GM23338 (cell line): ENCODE measurements around the gene ALPG. TPM values are rescaled to one million over a fixed set of nuclear protein-coding genes. Genes with fewer than 3 reads are reported as not detected.
A peak's percentile ranks its signal among the peaks of the same experiment; 100 is the strongest.

Source experiments
- ATAC-seq: fragments of 200-7000 bp; cut with Tn5 transposase; 3 replicates; pipeline ENCODE4 v1.9.1; 2020
- DNase-seq: peaks from one replicate; pipeline ENCODE4 v3.0.0-alpha.2; 2015; ENCODE audit warnings: low spot score
- H2AFZ ChIP-seq: fragments of 200-600 bp; sonication (generic); 2 replicates; pipeline ENCODE4 v1.8.0; 2016; ENCODE audit warnings: antibody characterized with exemption, mild to moderate bottlenecking, moderate library complexity
- H3F3A ChIP-seq: fragments of 200-600 bp; sonication (generic); replicated peaks from 2 replicates; pipeline ENCODE4 v1.8.0; 2017; ENCODE audit warnings: antibody characterized with exemption, mixed run types, low read depth
- H3K27ac ChIP-seq: fragments of 200-600 bp; sonication (generic); 2 replicates; pipeline ENCODE4 v1.6.1; 2016; ENCODE audit warnings: low read depth
- H3K27me3 ChIP-seq: fragments of 200-600 bp; sonication (generic); 2 replicates; pipeline ENCODE4 v1.8.0; 2016; ENCODE audit warnings: mild to moderate bottlenecking, mixed run types, moderate library complexity; ENCODE audit not compliant: insufficient read depth
- H3K36me3 ChIP-seq: fragments of 200-600 bp; sonication (generic); 2 replicates; pipeline ENCODE4 v1.8.0; 2016; ENCODE audit warnings: mild to moderate bottlenecking; ENCODE audit not compliant: insufficient read depth
- H3K4me1 ChIP-seq: fragments of 200-600 bp; sonication (generic); 2 replicates; pipeline ENCODE4 v1.8.0; 2016; ENCODE audit warnings: mild to moderate bottlenecking, moderate library complexity; ENCODE audit not compliant: insufficient read depth
- H3K4me2 ChIP-seq: fragments of 200-600 bp; sonication (generic); 2 replicates; pipeline ENCODE4 v1.7.1; 2017; ENCODE audit warnings: mixed run types
- H3K4me3 ChIP-seq: fragments of 200-600 bp; sonication (generic); 2 replicates; pipeline ENCODE4 v1.6.1; 2016; ENCODE audit warnings: mixed run types
- H3K79me2 ChIP-seq: fragments of 200-600 bp; sonication (generic); replicated peaks from 2 replicates; pipeline ENCODE4 v1.8.0; 2017; ENCODE audit warnings: mild to moderate bottlenecking; ENCODE audit not compliant: insufficient read depth
- H3K9me2 ChIP-seq: fragments of 200-600 bp; sonication (generic); 2 replicates; pipeline ENCODE4 v1.8.0; 2017; ENCODE audit not compliant: insufficient read depth
- H4K20me1 ChIP-seq: fragments of 200-600 bp; sonication (generic); replicated peaks from 2 replicates; pipeline ENCODE4 v1.8.0; 2017; ENCODE audit warnings: mild to moderate bottlenecking; ENCODE audit not compliant: insufficient read depth
- H3K27ac Mint-ChIP-seq: 2 replicates; pipeline ENCODE4 v1.8.0; 2020; ENCODE audit warnings: inconsistent platforms, mild to moderate bottlenecking, moderate library complexity, mixed read lengths
- H3K27me3 Mint-ChIP-seq: 3 replicates; pipeline ENCODE4 v1.8.0; 2022; ENCODE audit warnings: low read depth, mild to moderate bottlenecking, moderate library complexity, mixed read lengths, inconsistent platforms; ENCODE audit not compliant: insufficient read depth, poor library complexity
- H3K36me3 Mint-ChIP-seq: 3 replicates; pipeline ENCODE4 v1.8.0; 2021; ENCODE audit warnings: low read depth, mild to moderate bottlenecking, inconsistent platforms, moderate library complexity, mixed read lengths
- H3K4me1 Mint-ChIP-seq: 3 replicates; pipeline ENCODE4 v1.8.0; 2020; ENCODE audit warnings: mild to moderate bottlenecking, inconsistent platforms, mixed read lengths
- H3K4me3 Mint-ChIP-seq: 3 replicates; pipeline ENCODE4 v1.8.0; 2021; ENCODE audit warnings: moderate library complexity, mild to moderate bottlenecking, inconsistent platforms, mixed read lengths
- H3K9me3 Mint-ChIP-seq: 3 replicates; pipeline ENCODE4 v1.8.0; 2020; ENCODE audit warnings: moderate library complexity, mild to moderate bottlenecking, inconsistent platforms, mixed read lengths
- EZH2 ChIP-seq: fragments of 200-600 bp; sonication (generic); IDR thresholded peaks from one replicate; pipeline ENCODE4 v1.8.0; 2017; ENCODE audit warnings: antibody characterized with exemption, mild to moderate bottlenecking, low read depth; ENCODE audit not compliant: unreplicated experiment
- ZNF114 ChIP-seq: fragments of 250-450 bp; sonication (Bioruptor Pico); IDR thresholded peaks from 2 replicates; pipeline ENCODE4 v1.5.0; 2020; ENCODE audit warnings: mild to moderate bottlenecking, moderate library complexity
- ZNF462 ChIP-seq: fragments of 250-450 bp; sonication (Bioruptor Pico); IDR thresholded peaks from 2 replicates; pipeline ENCODE4 v1.5.0; 2020; ENCODE audit warnings: mild to moderate bottlenecking, moderate library complexity
- polyA plus RNA-seq: library from polyadenylated mRNA; unstranded; fragments of >200 nt; fragmentation: Nextera tagmentation; extraction: Ambion mirVana; gene quantifications from 2 replicates; pipeline ENCODE4 v1.2.1, GENCODE V29; 2016
- total RNA-seq: library from RNA; depleted of rRNA; stranded (reverse); fragments of >200 nt; shearing (Covaris generic); gene quantifications from 2 replicates; pipeline ENCODE4 v1.2.3, GENCODE V29; 2014

ALPG gene
- total and polyA plus RNA-seq, 2 experiments from 2014 or later = 0.89 to 2.5 TPM

- TF ChIP-seq ZNF462 (no peak), EZH2 (no peak)
Measured at GRCh38 chr2:232420463-232421188, 14.0 kb downstream of the ALPG start (continued).

- Mint-ChIP-seq H3K27me3 (peaks cover 62% of the 10 kb centered on the region), H3K4me3 (peak overlapping the region; percentile 83; the same call in 2 of the 3 replicates), H3K9me3 (peaks cover 16% of the 10 kb centered on the region), H3K27ac (no peak overlapping the region), H3K36me3 (peaks cover 25% of the 10 kb centered on the region), H3K4me1 (peaks cover 47% of the 10 kb centered on the region)
- H3K9me2 ChIP-seq = no peaks in the 10 kb centered on the region
- TF ChIP-seq ZNF114 (CRISPR knock-in tag) = no peak
- H2AFZ ChIP-seq = no peak overlapping the region
- peak; percentile 75 for DNase-seq
- peaks cover 43% of the 10 kb centered on the region for H3K4me1 ChIP-seq
- peaks cover 19% of the 10 kb centered on the region; the same call in 1 of the 2 replicates for H3K79me2 ChIP-seq
- ATAC-seq = peak; percentile 17
- H3K27ac ChIP-seq = no peak overlapping the region
- peak overlapping the region; percentile 96 for H3K4me2 ChIP-seq
- H3K36me3 ChIP-seq = no peaks in the 10 kb centered on the region
- H3K4me3 ChIP-seq = peak overlapping the region; percentile 91
- peaks cover 44% of the 10 kb centered on the region for H3K27me3 ChIP-seq
- no peaks in the 10 kb centered on the region for H4K20me1 ChIP-seq
- H3F3A ChIP-seq = peaks cover 22% of the 10 kb centered on the region
Measured at GRCh38 chr2:232421189-232421785, 14.6 kb downstream of the ALPG start.
